ENCODE results near the gene NECTIN1.

DNA sequence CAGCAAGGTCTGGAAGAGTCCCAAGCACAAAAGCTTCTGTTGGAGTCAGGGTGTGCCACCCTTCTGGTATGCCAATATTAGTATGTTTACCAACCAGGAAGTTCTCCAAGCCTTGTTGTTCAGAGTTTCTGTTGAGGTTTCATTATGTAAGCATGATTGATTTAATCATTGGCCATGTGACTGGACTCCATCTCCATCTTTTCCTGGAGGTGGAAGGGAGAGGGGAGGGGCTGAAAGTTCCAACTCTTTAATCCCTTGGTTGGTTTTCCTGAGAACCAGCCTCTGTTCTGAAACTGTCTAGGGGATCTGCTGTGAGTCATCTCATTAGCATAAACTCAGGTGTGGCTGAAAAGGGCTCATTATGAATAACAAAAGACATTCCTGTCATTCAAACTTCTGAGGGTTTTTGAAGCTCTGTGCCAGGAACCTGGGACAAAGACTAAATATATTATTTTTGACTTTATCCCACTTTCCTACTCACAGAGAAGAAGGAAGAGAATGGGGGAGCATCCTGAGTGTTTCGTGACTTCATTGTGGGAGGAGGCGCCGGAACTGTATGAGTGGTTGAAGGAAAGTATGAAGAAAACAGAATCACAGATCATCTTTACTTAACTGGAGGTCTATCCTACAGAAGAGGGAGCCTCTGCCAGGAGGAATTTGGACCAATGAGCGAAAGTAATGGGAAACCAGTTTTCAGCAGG lies 138.2 kb downstream of the NECTIN1 start:
- TF ChIP-seq EZH2 (IDR thresholded peaks at IDR 0.05; ENCODE audit: borderline replicate concordance) (no peak), EZH2phosphoT487 (IDR thresholded peaks at IDR 0.05; ENCODE audit: low read depth, severe bottlenecking, unreplicated experiment) (no peak)
- TF ChIP-seq, protein P1, sequence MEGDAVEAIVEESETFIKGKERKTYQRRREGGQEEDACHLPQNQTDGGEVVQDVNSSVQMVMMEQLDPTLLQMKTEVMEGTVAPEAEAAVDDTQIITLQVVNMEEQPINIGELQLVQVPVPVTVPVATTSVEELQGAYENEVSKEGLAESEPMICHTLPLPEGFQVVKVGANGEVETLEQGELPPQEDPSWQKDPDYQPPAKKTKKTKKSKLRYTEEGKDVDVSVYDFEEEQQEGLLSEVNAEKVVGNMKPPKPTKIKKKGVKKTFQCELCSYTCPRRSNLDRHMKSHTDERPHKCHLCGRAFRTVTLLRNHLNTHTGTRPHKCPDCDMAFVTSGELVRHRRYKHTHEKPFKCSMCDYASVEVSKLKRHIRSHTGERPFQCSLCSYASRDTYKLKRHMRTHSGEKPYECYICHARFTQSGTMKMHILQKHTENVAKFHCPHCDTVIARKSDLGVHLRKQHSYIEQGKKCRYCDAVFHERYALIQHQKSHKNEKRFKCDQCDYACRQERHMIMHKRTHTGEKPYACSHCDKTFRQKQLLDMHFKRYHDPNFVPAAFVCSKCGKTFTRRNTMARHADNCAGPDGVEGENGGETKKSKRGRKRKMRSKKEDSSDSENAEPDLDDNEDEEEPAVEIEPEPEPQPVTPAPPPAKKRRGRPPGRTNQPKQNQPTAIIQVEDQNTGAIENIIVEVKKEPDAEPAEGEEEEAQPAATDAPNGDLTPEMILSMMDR (IDR thresholded peaks at IDR 0.05; ENCODE audit: poor library complexity) = no peak
